Osteoblast (primary cell): Measurements from ENCODE around the gene TSEN54. TPM values are rescaled to one million over a fixed set of nuclear protein-coding genes. Genes with fewer than 3 reads are reported as not detected.
A peak's percentile ranks its signal among the peaks of the same experiment; 100 is the strongest.

Experiments
- DNase-seq: peaks from one replicate; pipeline ENCODE4 v3.0.0; 2011; ENCODE audit warnings: low spot score, mixed read lengths; ENCODE audit not compliant: insufficient read length; ENCODE audit errors: missing footprints
- H2AFZ ChIP-seq: 2 replicates; pipeline ENCODE4 v1.6.0; 2011; ENCODE audit warnings: mild to moderate bottlenecking, low read length
- H3K27ac ChIP-seq: 2 replicates; pipeline ENCODE4 v1.5.1; 2011; ENCODE audit warnings: mild to moderate bottlenecking, low read depth, low read length, moderate library complexity
- H3K27me3 ChIP-seq: 2 replicates; pipeline ENCODE4 v1.6.0; 2012; ENCODE audit warnings: mild to moderate bottlenecking, control low read depth, inconsistent platforms, low read length, moderate library complexity; ENCODE audit not compliant: insufficient read depth
- H3K36me3 ChIP-seq: 2 replicates; pipeline ENCODE4 v1.5.1; 2011; ENCODE audit warnings: mild to moderate bottlenecking, low read length, control low read depth, moderate library complexity; ENCODE audit not compliant: insufficient read depth
- H3K4me1 ChIP-seq: 2 replicates; pipeline ENCODE4 v1.5.1; 2011; ENCODE audit warnings: mild to moderate bottlenecking, low read length, control low read depth, moderate library complexity; ENCODE audit not compliant: insufficient read depth
- H3K4me2 ChIP-seq: 2 replicates; pipeline ENCODE4 v1.6.0; 2011; ENCODE audit warnings: mild to moderate bottlenecking, low read length; ENCODE audit not compliant: insufficient read depth
- H3K4me3 ChIP-seq: fragments of 200-600 bp; sonication (generic); 3 replicates; pipeline ENCODE4 v1.5.1; 2012; ENCODE audit warnings: mild to moderate bottlenecking, low read length, inconsistent platforms; ENCODE audit not compliant: insufficient read depth
- H3K79me2 ChIP-seq: 2 replicates; pipeline ENCODE4 v1.6.0; 2012; ENCODE audit warnings: mild to moderate bottlenecking, low read length, control low read depth, inconsistent platforms; ENCODE audit not compliant: insufficient read depth
- H3K9me3 ChIP-seq: 2 replicates; pipeline ENCODE4 v1.5.1; 2011; ENCODE audit warnings: low read depth, low read length, control low read depth
- H4K20me1 ChIP-seq: 2 replicates; pipeline ENCODE4 v1.6.0; 2012; ENCODE audit warnings: mild to moderate bottlenecking, low read length, control low read depth; ENCODE audit not compliant: insufficient read depth
- CTCF ChIP-seq: IDR thresholded peaks from 2 replicates; pipeline ENCODE4 v1.5.1; 2011; ENCODE audit warnings: mild to moderate bottlenecking, low read depth, low read length, moderate library complexity; ENCODE audit errors: extremely low read depth
- total RNA-seq: library from RNA; depleted of rRNA; stranded (reverse); fragments of >200 nt; gene quantifications from 2 replicates; pipeline ENCODE4 v1.2.3, GENCODE V29; 2012

TSEN54 gene
- total RNA-seq, 1 donor, result 10.9 TPM

- Histone ChIP-seq H4K20me1 (no peaks in the 10 kb centered on the region), H2AFZ (no peak overlapping the region), H3K4me2 (no peak overlapping the region), H3K4me1 (peaks cover 3% of the 10 kb centered on the region), H3K36me3 (no peaks in the 10 kb centered on the region), H3K27ac (no peak overlapping the region), H3K4me3 (no peak overlapping the region), H3K9me3 (no peaks in the 10 kb centered on the region), H3K27me3 (no peaks in the 10 kb centered on the region), H3K79me2 (no peaks in the 10 kb centered on the region)
- DNase-seq, result peak; percentile 75
- no peak for TF ChIP-seq CTCF
These were observed 36.3 kb downstream of the TSEN54 start for GRCh38 chr17:75552425-75553294.

- H3K27me3 ChIP-seq, result no peaks in the 10 kb centered on the region
- no peaks in the 10 kb centered on the region for H3K36me3 ChIP-seq
- H3K4me1 ChIP-seq, result peaks cover 3% of the 10 kb centered on the region
- H3K27ac ChIP-seq, result no peak overlapping the region
- no peak for TF ChIP-seq CTCF
- no peak for DNase-seq
- H3K4me2 ChIP-seq, result no peak overlapping the region
- H4K20me1 ChIP-seq, result no peaks in the 10 kb centered on the region
- no peaks in the 10 kb centered on the region for H3K9me3 ChIP-seq
- H3K79me2 ChIP-seq, result no peaks in the 10 kb centered on the region
- H3K4me3 ChIP-seq, result no peak overlapping the region
- no peak overlapping the region for H2AFZ ChIP-seq
These were observed 37.2 kb downstream of the TSEN54 start for GRCh38 chr17:75553295-75554110.

- Histone ChIP-seq H3K79me2 (no peaks in the 10 kb centered on the region), H2AFZ (no peak overlapping the region), H3K4me3 (no peak overlapping the region), H3K36me3 (no peaks in the 10 kb centered on the region), H3K4me1 (peaks cover 3% of the 10 kb centered on the region), H3K27ac (no peak overlapping the region), H3K4me2 (no peak overlapping the region), H3K9me3 (no peaks in the 10 kb centered on the region), H3K27me3 (no peaks in the 10 kb centered on the region), H4K20me1 (no peaks in the 10 kb centered on the region)
- no peak for TF ChIP-seq CTCF
- DNase-seq, result no peak
These were observed 39.4 kb downstream of the TSEN54 start for GRCh38 chr17:75555679-75556153.
